Daoy (cell line): ENCODE results near the gene DCTN4. TPM values are rescaled to one million over a fixed set of nuclear protein-coding genes. Genes with fewer than 3 reads are reported as not detected.

Source experiments
- DNase-seq: peaks from one replicate; pipeline ENCODE4 v3.0.0-alpha.2; 2015; ENCODE audit warnings: low read depth
- total RNA-seq: library from RNA; depleted of rRNA; stranded (reverse); fragments of >200 nt; shearing (Covaris generic); gene quantifications from 2 replicates; pipeline ENCODE4 v1.2.3, GENCODE V29; 2014; rRNA removed

Gene DCTN4
- total RNA-seq, 1 experiment from 2014 or later = 49.3 TPM

GRCh38 chr5:150670948-150671310, 87.9 kb downstream of the DCTN4 start:
- no peak for DNase-seq

DNA sequence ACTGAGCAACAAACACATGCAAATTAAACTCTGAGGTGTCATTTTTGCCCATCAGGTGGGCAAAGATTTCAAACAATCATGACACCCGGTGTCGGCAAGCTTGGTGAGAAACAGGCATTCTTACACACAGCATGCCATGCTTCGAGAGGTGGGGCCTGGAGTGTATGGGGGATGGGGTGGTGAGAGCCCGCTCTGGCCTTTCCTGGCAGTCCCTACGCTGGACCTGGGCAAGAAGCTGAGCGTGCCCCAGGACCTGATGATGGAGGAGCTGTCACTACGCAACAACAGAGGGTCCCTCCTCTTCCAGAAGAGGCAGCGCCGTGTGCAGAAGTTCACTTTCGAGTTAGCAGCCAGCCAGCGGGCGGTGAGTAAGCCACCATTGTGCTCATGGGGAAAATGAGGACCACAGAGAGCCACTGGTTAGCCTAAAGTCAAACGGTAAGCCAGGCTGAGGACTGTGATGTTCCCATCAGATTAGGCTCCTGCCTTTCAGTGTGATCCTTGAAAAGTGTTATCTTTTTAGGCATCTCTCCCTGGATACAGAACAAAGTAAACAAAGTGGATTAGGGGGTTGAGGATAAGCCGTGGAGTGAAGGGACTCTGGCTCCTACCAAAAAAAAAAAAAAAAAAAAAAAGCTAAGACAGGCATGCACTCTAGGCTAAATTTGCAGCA, 88.4 kb downstream of the DCTN4 start:
- no peak for DNase-seq

- DNase-seq = no peak
These were observed 93.8 kb downstream of the DCTN4 start for GRCh38 chr5:150665044-150665443.

GRCh38 chr5:150663936-150664335, 94.9 kb downstream of the DCTN4 start:
- DNase-seq = no peak

- no peak for DNase-seq
These were observed 95.9 kb downstream of the DCTN4 start for GRCh38 chr5:150662731-150663516.

DNA sequence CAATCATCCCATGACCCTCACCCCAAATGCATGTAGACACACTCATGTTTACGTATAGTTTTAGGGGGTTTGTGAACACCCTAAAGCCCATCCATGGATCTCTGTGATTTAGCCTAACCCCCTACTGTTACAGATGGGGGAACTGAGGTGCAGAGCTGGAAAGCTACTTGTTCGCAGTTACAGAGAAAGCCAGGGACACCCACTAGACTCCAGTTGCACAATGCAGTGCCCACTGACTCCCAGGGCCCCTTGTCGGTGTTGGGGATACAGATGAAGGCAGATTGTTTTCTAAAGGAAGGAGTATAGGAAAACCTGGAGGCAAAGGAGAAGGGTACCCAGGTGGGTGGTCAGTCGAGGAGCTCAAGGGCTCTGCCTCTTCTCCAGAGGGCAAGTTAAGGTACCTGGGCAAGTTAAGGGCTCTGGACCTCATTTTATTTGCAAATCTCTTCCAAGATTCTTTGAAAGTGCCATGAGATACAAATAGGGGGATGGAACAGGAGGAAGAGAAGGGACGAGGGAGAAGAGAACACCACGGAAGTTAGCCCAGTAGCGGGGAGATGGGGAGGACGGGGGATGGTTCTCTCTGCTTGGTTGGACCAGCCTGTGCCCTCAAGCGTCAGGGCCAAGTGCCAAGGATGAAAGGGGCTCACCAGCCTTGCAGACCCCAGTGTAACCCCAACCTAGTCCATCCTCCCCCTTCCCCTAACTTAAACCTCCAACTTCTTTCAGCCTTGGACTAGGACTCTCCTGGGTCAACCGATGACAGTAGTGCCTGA, 96.8 kb downstream of the DCTN4 start:
- no peak for DNase-seq

DNA sequence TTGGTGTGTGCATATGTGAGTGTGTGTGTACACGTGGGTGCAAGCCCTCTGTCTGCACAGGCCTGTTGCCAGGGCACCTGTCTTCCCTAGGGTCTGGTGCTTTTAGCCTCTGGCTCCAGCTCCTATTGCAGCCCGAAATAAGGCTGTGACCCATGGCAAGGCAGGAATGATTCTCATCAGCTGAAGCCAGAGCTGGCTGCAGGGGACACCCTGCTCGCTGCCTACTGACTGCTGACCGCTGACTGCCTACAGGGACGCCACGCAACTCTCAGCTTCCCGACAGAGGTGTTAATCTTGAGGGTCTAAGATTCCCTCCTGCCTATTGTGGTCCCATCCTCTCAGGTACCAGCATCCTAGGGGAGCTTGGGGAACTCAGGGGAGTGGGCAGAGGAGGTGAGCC, 97.7 kb downstream of the DCTN4 start, which contains the start of gene MYOZ3:
Gene MYOZ3, plus strand, starts transcription at position 166 of the 400 bp plus-strand sequence. CDS start 1,691 bp downstream, outside the sequence.
- no peak for DNase-seq

- no peak for DNase-seq
These were observed 98.5 kb downstream of the DCTN4 start for GRCh38 chr5:150660108-150660831.

GRCh38 chr5:150659360-150660107, 99.3 kb downstream of the DCTN4 start:
- no peak for DNase-seq

DNA sequence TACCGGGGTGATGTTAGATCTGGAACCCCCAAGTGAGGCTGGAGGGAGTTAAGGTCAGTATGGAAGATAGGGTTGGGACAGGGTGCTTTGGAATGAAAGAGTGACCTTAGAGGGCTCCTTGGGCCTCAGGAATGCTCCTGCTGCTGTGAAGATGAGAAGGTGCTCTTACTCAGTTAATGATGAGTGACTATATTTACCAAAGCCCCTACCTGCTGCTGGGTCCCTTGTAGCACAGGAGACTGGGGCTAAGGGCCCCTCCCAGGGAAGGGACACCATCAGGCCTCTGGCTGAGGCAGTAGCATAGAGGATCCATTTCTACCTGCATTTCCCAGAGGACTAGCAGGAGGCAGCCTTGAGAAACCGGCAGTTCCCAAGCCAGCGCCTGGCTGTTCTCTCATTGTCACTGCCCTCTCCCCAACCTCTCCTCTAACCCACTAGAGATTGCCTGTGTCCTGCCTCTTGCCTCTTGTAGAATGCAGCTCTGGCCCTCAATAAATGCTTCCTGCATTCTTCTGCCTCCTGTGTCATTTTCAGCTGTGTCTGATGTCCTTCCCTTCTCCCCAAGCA, 100.0 kb downstream of the DCTN4 start:
- DNase-seq = no peak

Other genes with a start within 250 kb of the DCTN4 start
- gene SYNPO, start 118.4 kb downstream of the DCTN4 start, total RNA-seq = 4.5 and 5.4 TPM in 2 replicates
- 0.09 TPM in 1 of 2 replicates, not detected in the other for gene MYOZ3, start 97.8 kb downstream of the DCTN4 start, total RNA-seq
- gene RBM22, start 58.0 kb downstream of the DCTN4 start, total RNA-seq = 51.4 and 51.9 TPM in 2 replicates
- 41.9 and 47.1 TPM in 2 replicates for gene SMIM3, start 19.7 kb upstream of the DCTN4 start, total RNA-seq
- gene IRGM, start 87.5 kb upstream of the DCTN4 start, total RNA-seq = 0.51 TPM in 1 of 2 replicates, not detected in the other
- gene ZNF300, start 146.0 kb upstream of the DCTN4 start, total RNA-seq = 8.7 and 9.4 TPM in 2 replicates